H1 (cell line): ENCODE data around the gene SMCHD1. TPM values are rescaled to one million over a fixed set of nuclear protein-coding genes. Genes with fewer than 3 reads are reported as not detected.

ENCODE experiments used
- CTCF ChIA-PET: fragments of 300-600 bp; sonication (Branson Sonifier 250); formaldehyde crosslinking; loops from one replicate; lab custom pipeline; 2021; ENCODE audit not compliant: partially characterized antibody; lab: Charles Lee
- POLR2A ChIA-PET: fragments of 300-600 bp; sonication (Branson Sonifier 250); formaldehyde crosslinking; loops from one replicate; lab custom pipeline; 2021; ENCODE audit warnings: inconsistent platforms; ENCODE audit not compliant: partially characterized antibody; lab: Charles Lee
- DNase-seq, 2 experiments: peaks; one replicate each; pipeline versions ENCODE4 v3.0.0 to v3.0.0-alpha.2; 2010 to 2022; ENCODE audit warnings: low spot score in 2 of 2, low read depth in 1 of 2, mixed read lengths in 1 of 2
- FAIRE-seq: peaks from 2 replicates; lab custom pipeline; 2011; peaks lifted over from hg19 to GRCh38; lab: Jason Lieb, UNC
- H2AFZ ChIP-seq: 2 replicates; pipeline ENCODE4 v1.8.1; 2012; ENCODE audit warnings: low read length, inconsistent platforms
- H2AK5ac ChIP-seq: 2 replicates; pipeline ENCODE4 v1.6.1; 2013; ENCODE audit warnings: low read depth, low read length
- H2BK120ac ChIP-seq: replicated peaks from 2 replicates; pipeline ENCODE3; 2013; ENCODE audit warnings: low read depth, low read length, inconsistent platforms
- H2BK12ac ChIP-seq: 2 replicates; pipeline ENCODE4 v1.6.1; 2013; ENCODE audit warnings: low read depth, low read length
- H2BK15ac ChIP-seq: 2 replicates; pipeline ENCODE4 v1.6.1; 2013; ENCODE audit warnings: low read length
- H2BK20ac ChIP-seq: 2 replicates; pipeline ENCODE4 v1.6.1; 2013; ENCODE audit warnings: low read length
- H2BK5ac ChIP-seq: 2 replicates; pipeline ENCODE4 v1.6.1; 2013; ENCODE audit warnings: low read depth, low read length
- H3K14ac ChIP-seq: 2 replicates; pipeline ENCODE4 v1.6.1; 2013; ENCODE audit warnings: inconsistent platforms; ENCODE audit not compliant: insufficient read length
- H3K18ac ChIP-seq: 2 replicates; pipeline ENCODE4 v1.6.1; 2013; ENCODE audit warnings: low read length; ENCODE audit errors: extremely low read depth
- H3K23ac ChIP-seq: 2 replicates; pipeline ENCODE4 v1.6.1; 2013; ENCODE audit warnings: inconsistent platforms; ENCODE audit not compliant: insufficient read length
- H3K23me2 ChIP-seq: 2 replicates; pipeline ENCODE4 v1.6.1; 2013; ENCODE audit warnings: low read depth, low read length
- H3K27ac ChIP-seq: 2 replicates; pipeline ENCODE4 v1.6.1; 2011; ENCODE audit warnings: low read depth, low read length, inconsistent platforms
- H3K27me3 ChIP-seq, 4 experiments: replicated peaks in 1 of 4; 1 replicate in 1 of 4; 2 replicates in 3 of 4; pipeline versions ENCODE4 v1.6.1 to v1.8.1; 2011 to 2013; ENCODE audit warnings: low read length in 3 of 4, mild to moderate bottlenecking in 3 of 4, inconsistent platforms in 2 of 4, mixed read lengths in 2 of 4, moderate library complexity in 1 of 4; ENCODE audit not compliant: control insufficient read depth in 3 of 4, insufficient read depth in 3 of 4; ENCODE audit errors: extremely low read depth in 1 of 4
- H3K36me3 ChIP-seq, 4 experiments: 2 replicates each; pipeline versions ENCODE4 v1.6.1 to v1.8.1; 2011 to 2013; ENCODE audit warnings: mild to moderate bottlenecking in 4 of 4, low read length in 3 of 4, moderate library complexity in 2 of 4, control low read depth in 1 of 4, inconsistent platforms in 1 of 4; ENCODE audit not compliant: insufficient read depth in 4 of 4, control insufficient read depth in 2 of 4
- H3K4ac ChIP-seq: replicated peaks from 2 replicates; pipeline ENCODE3; 2013; ENCODE audit warnings: low read length, low read depth, mixed read lengths, inconsistent platforms; ENCODE audit not compliant: insufficient read length
- H3K4me1 ChIP-seq, 4 experiments: replicated peaks in 1 of 4; 1 replicate in 1 of 4; 2 replicates in 3 of 4; pipeline versions ENCODE4 v1.6.1 to v1.8.1; 2011 to 2013; ENCODE audit warnings: low read length in 3 of 4, inconsistent platforms in 2 of 4, mixed read lengths in 1 of 4; ENCODE audit not compliant: insufficient read depth in 4 of 4, control insufficient read depth in 3 of 4
- H3K4me2 ChIP-seq, 2 experiments: 2 replicates each; pipeline versions ENCODE4 v1.6.1 to v1.8.1; 2011 to 2013; ENCODE audit warnings: low read depth in 2 of 2, low read length in 2 of 2, control low read depth in 1 of 2, inconsistent platforms in 1 of 2, mild to moderate bottlenecking in 1 of 2; ENCODE audit not compliant: insufficient read depth in 1 of 2
- H3K4me3 ChIP-seq, 4 experiments: fragments of 200-600, 300-600 bp in 1 of 4; sonication (generic), shearing (Covaris generic), sonication (Bioruptor Twin) in 1 of 4; 2 replicates each; pipeline versions ENCODE4 v1.5.1 to v1.8.1; 2011 to 2016; ENCODE audit warnings: low read length in 4 of 4, low read depth in 3 of 4, control low read depth in 2 of 4, inconsistent platforms in 2 of 4, mild to moderate bottlenecking in 2 of 4, mixed read lengths in 1 of 4, moderate library complexity in 1 of 4; ENCODE audit not compliant: insufficient read depth in 2 of 4; ENCODE audit errors: extremely low read depth in 1 of 4
- H3K56ac ChIP-seq: replicated peaks from 2 replicates; pipeline ENCODE3; 2013; ENCODE audit warnings: low read depth, mild to moderate bottlenecking, mixed read lengths, low read length, inconsistent platforms; ENCODE audit not compliant: insufficient read length
- H3K79me1 ChIP-seq: 2 replicates; pipeline ENCODE4 v1.6.1; 2013; ENCODE audit warnings: low read depth, low read length, control low read depth
- H3K79me2 ChIP-seq, 2 experiments: 2 replicates each; pipeline versions ENCODE4 v1.6.1 to v1.8.1; 2012 to 2013; ENCODE audit warnings: low read length in 2 of 2, mild to moderate bottlenecking in 2 of 2, inconsistent platforms in 1 of 2; ENCODE audit not compliant: insufficient read depth in 2 of 2, control insufficient read depth in 1 of 2
- H3K9ac ChIP-seq, 4 experiments: replicated peaks in 1 of 4; 1 replicate in 1 of 4; 2 replicates in 3 of 4; pipeline versions ENCODE4 v1.6.1 to v1.8.1; 2011 to 2013; ENCODE audit warnings: low read depth in 3 of 4, low read length in 3 of 4, control low read depth in 2 of 4, mild to moderate bottlenecking in 2 of 4, moderate library complexity in 2 of 4, inconsistent platforms in 1 of 4; ENCODE audit errors: extremely low read depth in 1 of 4
- H3K9me3 ChIP-seq, 2 experiments: 2 replicates each; pipeline versions ENCODE4 v1.6.1 to v1.8.1; 2012 to 2013; ENCODE audit warnings: mild to moderate bottlenecking in 2 of 2, moderate library complexity in 2 of 2, control low read depth in 1 of 2, inconsistent platforms in 1 of 2, low read depth in 1 of 2, low read length in 1 of 2, mixed read lengths in 1 of 2; ENCODE audit not compliant: insufficient read depth in 2 of 2
- H4K20me1 ChIP-seq, 2 experiments: replicated peaks in 1 of 2; 2 replicates each; pipeline versions ENCODE3 to v1.8.1; 2011 to 2013; ENCODE audit warnings: inconsistent platforms in 2 of 2, low read length in 2 of 2, mild to moderate bottlenecking in 1 of 2; ENCODE audit not compliant: insufficient read depth in 2 of 2, control insufficient read depth in 1 of 2
- H4K5ac ChIP-seq: 2 replicates; pipeline ENCODE4 v1.6.1; 2013; ENCODE audit warnings: low read length, low read depth, mixed read lengths, inconsistent platforms; ENCODE audit not compliant: insufficient read length
- H4K8ac ChIP-seq: 2 replicates; pipeline ENCODE4 v1.8.0; 2013; ENCODE audit warnings: mild to moderate bottlenecking, moderate library complexity, low read length, inconsistent platforms; ENCODE audit not compliant: insufficient read depth; ENCODE audit errors: extremely low read depth
- H4K91ac ChIP-seq: replicated peaks from 2 replicates; pipeline ENCODE3; 2013; ENCODE audit warnings: low read length, mixed read lengths, inconsistent platforms; ENCODE audit not compliant: insufficient read length
- CBX8 ChIP-seq: fragments of 300-800, 300-1000 bp; sonication (generic); IDR thresholded peaks from 2 replicates; pipeline ENCODE4 v1.7.1; 2016; ENCODE audit warnings: low read depth, low read length, borderline replicate concordance
- CHD2 ChIP-seq: IDR thresholded peaks from 2 replicates; pipeline ENCODE4 v1.6.1; 2012; ENCODE audit warnings: low read length, improper control_type of control experiment
- HDAC6 ChIP-seq: IDR thresholded peaks from one replicate; pipeline ENCODE4 v1.7.1; 2012; ENCODE audit warnings: low read depth, mild to moderate bottlenecking, inconsistent platforms, low read length, moderate library complexity
- JUN ChIP-seq: IDR thresholded peaks from 2 replicates; pipeline ENCODE4 v1.6.1; 2011; ENCODE audit warnings: low read depth, mild to moderate bottlenecking, improper control_type of control experiment, low read length
- POLR2A ChIP-seq, 2 experiments: IDR thresholded peaks; 1 replicate in 1 of 2; 2 replicates in 1 of 2; pipeline ENCODE4 v1.6.1; 2011; ENCODE audit warnings: low read depth in 2 of 2, low read length in 2 of 2, mild to moderate bottlenecking in 2 of 2; ENCODE audit errors: control extremely low read depth in 1 of 2
- POLR2AphosphoS5 ChIP-seq: IDR thresholded peaks from 2 replicates; pipeline ENCODE4 v1.6.1; 2011; ENCODE audit warnings: low read depth, low read length
- TAF1 ChIP-seq: IDR thresholded peaks from 2 replicates; pipeline ENCODE4 v1.6.1; 2011; ENCODE audit warnings: mild to moderate bottlenecking, low read depth, low read length
- TEAD4 ChIP-seq: IDR thresholded peaks from 2 replicates; pipeline ENCODE4 v1.6.1; 2012; ENCODE audit warnings: low read depth, low read length, inconsistent platforms, mixed read lengths
- WGBS, 2 experiments: shearing (Covaris generic) in 1 of 2; methylation state at CpG; one replicate each; pipeline versions ENCODE4 v1.1.6 to v1.1.7; 2013 to 2015; ENCODE audit warnings: low lambda C conversion rate in 2 of 2, mixed read lengths in 2 of 2, inconsistent platforms in 1 of 2, low coverage in 1 of 2, missing lambda C conversion rate in 1 of 2; ENCODE audit not compliant: insufficient replicate concordance in 2 of 2, insufficient coverage in 1 of 2, insufficient read length in 1 of 2; ENCODE audit errors: extremely low coverage in 1 of 2, missing lambda C conversion rate in 1 of 2; 5-methylcytosine and 5-hydroxymethylcytosine counted together
- polyA plus RNA-seq, 7 experiments: library from polyadenylated mRNA; depleted of rRNA in 3 of 7; stranded (reverse) in 5 of 7; unstranded in 2 of 7; fragments of >200 nt in 5 of 7; fragments of 200-250 nt in 2 of 7; gene quantifications; 1 replicate in 5 of 7; 2 replicates in 1 of 7; 4 replicates in 1 of 7; pipeline versions ENCODE4 v1.2.1 to v1.2.3, GENCODE V29; 2011 to 2013; ENCODE audit warnings: missing spikeins in 2 of 7, mixed read lengths in 2 of 7
- total RNA-seq: library from RNA; stranded (reverse); fragmentation: NEBNext Ultra II Directional; extraction: Animal tissue kit (Norgen Biotek cat#: 25700); gene quantifications from 2 replicates; pipeline ENCODE4 v1.2.1, GENCODE V29; 2021
- TF ChIP-seq, protein P1 (sequence below), 3 experiments: IDR thresholded peaks; 1 replicate in 2 of 3; 2 replicates in 1 of 3; pipeline versions ENCODE4 v1.5.1 to v1.6.1; 2011; ENCODE audit warnings: low read length in 3 of 3, mild to moderate bottlenecking in 3 of 3, inconsistent platforms in 2 of 3, low read depth in 1 of 3, moderate library complexity in 1 of 3; ENCODE audit not compliant: insufficient read depth in 1 of 3; ENCODE audit errors: control extremely low read depth in 1 of 3
- TF ChIP-seq, protein P2 (sequence below): IDR thresholded peaks from 2 replicates; pipeline ENCODE4 v1.6.1; 2011; ENCODE audit warnings: low read length, improper control_type of control experiment

The SMCHD1 gene
- total and polyA plus RNA-seq, 2 of the 8 experiments (the other 6 are each of a cell fraction or from before 2014, with no cell fraction given): 9.3 to 32.0 TPM

DNA sequence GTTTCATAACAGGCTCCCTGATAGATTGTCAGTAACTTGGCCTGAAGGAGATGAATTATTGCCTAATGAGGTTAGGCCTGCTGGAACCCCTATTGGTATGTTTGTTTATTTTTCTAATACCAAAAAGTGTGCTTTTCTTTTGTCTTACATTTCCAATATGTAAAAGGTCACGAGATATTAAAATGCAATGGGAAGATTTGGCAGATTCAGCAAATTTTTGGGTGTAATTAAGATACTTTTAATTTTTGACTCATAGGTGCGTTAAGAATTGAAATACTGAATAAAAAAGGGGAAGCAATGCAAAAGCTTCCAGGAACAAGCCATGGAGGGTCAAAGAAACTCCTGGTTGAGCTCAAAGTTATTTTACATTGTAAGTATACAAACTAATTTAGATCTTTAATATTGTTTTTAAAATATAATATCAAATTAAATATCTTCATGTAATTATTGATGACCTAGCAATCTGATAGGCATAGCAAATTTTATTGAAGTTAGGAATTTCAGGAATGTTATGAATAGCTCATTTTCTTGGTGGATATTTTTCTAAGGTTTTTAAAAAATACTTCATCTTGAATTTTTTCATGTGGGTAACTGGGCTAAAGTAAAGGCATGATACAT is 52.1 kb downstream of the SMCHD1 start:
- H4K5ac ChIP-seq: no peak overlapping the region
- ChIA-PET POLR2A (interaction anchor here (1.2 to 1.3 kb wide), 2 partner anchors 9 to 10 kb away, joined by 3 to 4 read pairs; no protein-coding TSS in a partner anchor), CTCF (interaction anchor here (0.8 kb wide), 1 partner anchor 59 kb away, joined by 3 read pairs; no protein-coding TSS in a partner anchor)
- no peaks in the 10 kb centered on the region for H3K79me1 ChIP-seq
- H2BK15ac ChIP-seq: no peak overlapping the region
- H2BK5ac ChIP-seq: no peak overlapping the region
- H3K27ac ChIP-seq: no peak overlapping the region
- H2BK20ac ChIP-seq: no peak overlapping the region
- 87% methylated on average over 2 of the region's 2 CpGs; no CpG with 5 or more reads in 1 of the 2 experiments for WGBS, 2 experiments
- DNase-seq (no peak), FAIRE-seq (no peak)
- H4K20me1 ChIP-seq: peaks cover 0 to 3% of the 10 kb centered on the region in 2 experiments
- no peak overlapping the region for H3K23ac ChIP-seq
- no peak overlapping the region for H3K4me3 ChIP-seq
- H3K4ac ChIP-seq: no peak overlapping the region
- H3K9ac ChIP-seq: no peak overlapping the region
- H2AK5ac ChIP-seq: no peak overlapping the region
- no peak overlapping the region for H3K4me2 ChIP-seq
- H2AFZ ChIP-seq: no peak overlapping the region
- no peak overlapping the region for H2BK12ac ChIP-seq
- H3K36me3 ChIP-seq: peaks cover 0 to 32% (median 3%) of the 10 kb centered on the region in 4 experiments; a peak in 7 of 8 replicates
- no peak overlapping the region for H4K8ac ChIP-seq
- no peaks in the 10 kb centered on the region for H3K9me3 ChIP-seq
- H3K23me2 ChIP-seq: no peaks in the 10 kb centered on the region
- H2BK120ac ChIP-seq: no peak overlapping the region
- no peaks in the 10 kb centered on the region for H3K4me1 ChIP-seq
- H3K79me2 ChIP-seq: no peaks in the 10 kb centered on the region
- no peak overlapping the region for H3K14ac ChIP-seq
- no peaks in the 10 kb centered on the region for H3K27me3 ChIP-seq
- no peak overlapping the region for H4K91ac ChIP-seq
- no peak overlapping the region for H3K56ac ChIP-seq
- no peak overlapping the region for H3K18ac ChIP-seq
- TF ChIP-seq, protein P1, sequence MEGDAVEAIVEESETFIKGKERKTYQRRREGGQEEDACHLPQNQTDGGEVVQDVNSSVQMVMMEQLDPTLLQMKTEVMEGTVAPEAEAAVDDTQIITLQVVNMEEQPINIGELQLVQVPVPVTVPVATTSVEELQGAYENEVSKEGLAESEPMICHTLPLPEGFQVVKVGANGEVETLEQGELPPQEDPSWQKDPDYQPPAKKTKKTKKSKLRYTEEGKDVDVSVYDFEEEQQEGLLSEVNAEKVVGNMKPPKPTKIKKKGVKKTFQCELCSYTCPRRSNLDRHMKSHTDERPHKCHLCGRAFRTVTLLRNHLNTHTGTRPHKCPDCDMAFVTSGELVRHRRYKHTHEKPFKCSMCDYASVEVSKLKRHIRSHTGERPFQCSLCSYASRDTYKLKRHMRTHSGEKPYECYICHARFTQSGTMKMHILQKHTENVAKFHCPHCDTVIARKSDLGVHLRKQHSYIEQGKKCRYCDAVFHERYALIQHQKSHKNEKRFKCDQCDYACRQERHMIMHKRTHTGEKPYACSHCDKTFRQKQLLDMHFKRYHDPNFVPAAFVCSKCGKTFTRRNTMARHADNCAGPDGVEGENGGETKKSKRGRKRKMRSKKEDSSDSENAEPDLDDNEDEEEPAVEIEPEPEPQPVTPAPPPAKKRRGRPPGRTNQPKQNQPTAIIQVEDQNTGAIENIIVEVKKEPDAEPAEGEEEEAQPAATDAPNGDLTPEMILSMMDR (IDR thresholded peaks at IDR 0.05; ENCODE audit: control extremely low read depth in 1 of 3, insufficient read depth in 1 of 3, low read depth in 1 of 3, low read length in 3 of 3): no peak
- TF ChIP-seq, protein P2, sequence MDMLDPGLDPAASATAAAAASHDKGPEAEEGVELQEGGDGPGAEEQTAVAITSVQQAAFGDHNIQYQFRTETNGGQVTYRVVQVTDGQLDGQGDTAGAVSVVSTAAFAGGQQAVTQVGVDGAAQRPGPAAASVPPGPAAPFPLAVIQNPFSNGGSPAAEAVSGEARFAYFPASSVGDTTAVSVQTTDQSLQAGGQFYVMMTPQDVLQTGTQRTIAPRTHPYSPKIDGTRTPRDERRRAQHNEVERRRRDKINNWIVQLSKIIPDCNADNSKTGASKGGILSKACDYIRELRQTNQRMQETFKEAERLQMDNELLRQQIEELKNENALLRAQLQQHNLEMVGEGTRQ: no peak
- TF ChIP-seq TAF1 (no peak), JUN (no peak), CHD2 (no peak), TEAD4 (no peak), CBX8 (no peak), POLR2AphosphoS5 (no peak), POLR2A (IDR thresholded peaks at IDR 0.05; ENCODE audit: control extremely low read depth in 1 of 2, low read depth in 2 of 2, low read length in 2 of 2) (no peak), HDAC6 (no peak)
